H1 (cell line): ENCODE data around the gene ACTL9.

ENCODE experiments used
- CTCF ChIP-seq, 3 experiments: IDR thresholded peaks; 1 replicate in 2 of 3; 2 replicates in 1 of 3; pipeline versions ENCODE4 v1.5.1 to v1.6.1; 2011; ENCODE audit warnings: low read length in 3 of 3, mild to moderate bottlenecking in 3 of 3, inconsistent platforms in 2 of 3, low read depth in 1 of 3, moderate library complexity in 1 of 3; ENCODE audit not compliant: insufficient read depth in 1 of 3; ENCODE audit errors: control extremely low read depth in 1 of 3
- POLR2A ChIP-seq, 2 experiments: IDR thresholded peaks; 1 replicate in 1 of 2; 2 replicates in 1 of 2; pipeline ENCODE4 v1.6.1; 2011; ENCODE audit warnings: low read depth in 2 of 2, low read length in 2 of 2, mild to moderate bottlenecking in 2 of 2; ENCODE audit errors: control extremely low read depth in 1 of 2
- POLR2AphosphoS5 ChIP-seq: IDR thresholded peaks from 2 replicates; pipeline ENCODE4 v1.6.1; 2011; ENCODE audit warnings: low read depth, low read length
- SIN3A ChIP-seq, 2 experiments: IDR thresholded peaks in 1 of 2; conservative IDR thresholded peaks in 1 of 2; 2 replicates each; pipeline ENCODE4 v1.6.1; 2011 to 2012; ENCODE audit warnings: low read length in 2 of 2, improper control_type of control experiment in 1 of 2, low read depth in 1 of 2, mild to moderate bottlenecking in 1 of 2
- ZNF274 ChIP-seq: IDR thresholded peaks from 2 replicates; pipeline ENCODE4 v1.7.0; 2012; ENCODE audit warnings: low read length, borderline replicate concordance; ENCODE audit errors: extremely low read depth

- TF ChIP-seq CTCF (IDR thresholded peaks at IDR 0.05; ENCODE audit: control extremely low read depth in 1 of 3, insufficient read depth in 1 of 3, low read depth in 1 of 3, low read length in 3 of 3), result no peak
- no peak for TF ChIP-seq POLR2AphosphoS5
- no peak for TF ChIP-seq ZNF274
- TF ChIP-seq SIN3A (conservative IDR thresholded peaks at IDR 0.05 in 1 of 2, IDR thresholded peaks at IDR 0.05 in 1 of 2; ENCODE audit: low read depth in 1 of 2, low read length in 2 of 2), result no peak
- no peak for TF ChIP-seq POLR2A (IDR thresholded peaks at IDR 0.05; ENCODE audit: control extremely low read depth in 1 of 2, low read depth in 2 of 2, low read length in 2 of 2)
Observed at GRCh38 chr19:8724276-8724675, 25.7 kb upstream of the ACTL9 start.
